DLD1 (cell line): ENCODE data around the gene FOXN3.

ENCODE experiments used
- in situ Hi-C: cut with HindIII; loops from 2 replicates; pipeline ENCODE4 v1.10.0; 2017; ENCODE audit warnings: low sequenced_read_pairs

FOXN3 gene

DNA sequence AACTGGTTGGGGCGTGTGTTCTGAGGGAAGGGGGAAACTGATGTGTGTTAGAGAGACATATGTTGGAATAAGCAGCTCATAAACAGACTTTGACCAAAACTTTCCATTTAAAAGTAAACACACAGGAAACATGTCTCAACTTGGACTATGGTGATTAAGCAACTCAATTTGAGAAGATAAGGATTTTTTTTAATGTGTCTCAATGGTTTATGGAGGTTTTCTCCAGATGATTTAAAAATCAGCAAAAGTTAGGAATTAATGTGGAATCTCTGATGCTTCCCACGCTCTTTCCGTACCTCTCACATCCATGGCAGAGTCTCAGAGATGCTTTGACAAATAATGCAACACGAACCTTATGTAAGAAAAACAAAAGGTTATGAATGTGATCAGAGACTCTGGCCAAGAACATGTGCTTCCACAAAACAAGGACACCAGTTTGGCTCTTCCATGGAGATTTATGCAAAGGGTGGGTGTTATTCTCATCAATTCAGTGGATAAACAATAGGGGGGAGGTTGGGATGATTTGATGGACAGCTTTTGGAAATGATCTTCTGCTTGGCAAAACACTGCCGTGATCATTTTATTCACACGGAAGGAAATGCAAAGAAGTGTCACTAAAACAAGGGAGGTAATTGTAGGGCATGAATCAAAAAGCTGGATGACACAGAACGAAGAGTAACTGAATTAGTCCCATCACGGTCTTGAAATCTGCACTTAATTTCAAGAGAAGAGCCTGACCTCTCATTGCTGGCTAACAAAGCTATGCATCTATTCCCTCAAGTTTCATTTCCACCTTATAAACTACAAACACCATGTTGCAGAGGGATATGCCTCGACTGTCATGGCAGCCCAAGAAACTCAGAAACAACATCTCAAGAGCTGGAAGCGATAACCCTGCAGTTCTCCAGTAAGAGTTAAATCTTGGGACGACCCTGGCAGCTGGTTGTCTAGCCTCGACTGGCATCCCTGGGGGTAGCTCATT lies 76.5 kb downstream of the FOXN3 start:
- in situ Hi-C loops, result no loop called here

DNA sequence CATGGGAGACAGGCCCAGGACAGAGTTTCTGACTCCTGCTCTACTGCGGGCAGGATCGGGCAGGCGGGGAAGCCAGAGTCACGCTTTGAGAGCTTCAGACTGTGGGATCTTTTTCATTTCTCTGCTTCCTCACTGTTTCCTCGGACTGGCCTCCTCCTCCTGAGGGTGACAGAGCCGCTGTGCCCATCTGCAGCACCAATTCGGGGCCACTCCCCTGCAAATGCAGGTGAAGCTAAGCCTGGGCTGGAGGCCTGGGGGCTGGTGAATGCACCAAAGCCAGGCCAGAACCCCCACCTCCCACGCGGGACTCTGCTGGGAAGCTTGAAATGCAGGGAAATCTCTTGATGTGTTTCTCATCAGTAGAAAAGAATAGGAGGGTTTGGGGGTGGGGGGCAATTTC lies 77.5 kb downstream of the FOXN3 start:
- in situ Hi-C loops, result no loop called here

DNA sequence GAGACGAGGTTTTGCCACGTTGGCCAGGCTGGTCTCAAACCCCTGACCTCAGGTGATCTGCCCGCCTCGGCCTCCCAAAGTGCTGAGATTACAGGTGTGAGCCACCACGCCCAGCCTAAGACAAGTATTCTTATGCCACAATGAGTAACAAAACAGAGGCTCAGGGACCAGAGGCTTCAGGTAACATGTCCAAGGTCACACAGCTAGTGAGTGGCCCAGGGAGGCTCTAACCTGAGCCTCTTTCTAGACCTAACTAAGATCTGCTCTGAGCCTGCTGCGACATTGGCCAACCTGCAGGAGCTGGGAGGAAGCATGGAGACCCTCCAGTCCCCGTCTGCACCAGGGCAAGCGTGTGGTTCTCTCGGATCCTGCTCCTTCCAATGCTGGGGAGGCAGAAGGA lies 77.9 kb downstream of the FOXN3 start:
- in situ Hi-C loops, result no loop called here

DNA sequence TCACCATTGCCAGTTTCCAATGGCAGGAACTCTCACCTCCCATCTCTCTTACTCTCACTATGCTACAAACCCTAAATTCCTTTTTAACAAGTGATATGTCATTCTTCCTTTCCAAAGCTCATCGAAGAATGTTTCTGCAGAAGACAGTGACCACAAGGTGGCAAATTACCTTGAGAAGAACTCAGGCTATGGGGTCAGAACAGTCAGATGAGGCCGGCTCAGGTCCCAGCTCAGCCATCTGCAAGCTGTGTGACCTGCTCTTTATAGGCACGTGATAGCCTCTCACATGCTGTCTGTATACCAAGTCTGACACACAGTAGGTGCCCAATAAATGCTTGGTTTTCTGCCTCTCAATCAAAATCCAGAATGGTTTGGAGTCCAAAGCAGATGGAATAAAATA lies 80.7 kb downstream of the FOXN3 start:
- in situ Hi-C loops, result no loop called here

DNA sequence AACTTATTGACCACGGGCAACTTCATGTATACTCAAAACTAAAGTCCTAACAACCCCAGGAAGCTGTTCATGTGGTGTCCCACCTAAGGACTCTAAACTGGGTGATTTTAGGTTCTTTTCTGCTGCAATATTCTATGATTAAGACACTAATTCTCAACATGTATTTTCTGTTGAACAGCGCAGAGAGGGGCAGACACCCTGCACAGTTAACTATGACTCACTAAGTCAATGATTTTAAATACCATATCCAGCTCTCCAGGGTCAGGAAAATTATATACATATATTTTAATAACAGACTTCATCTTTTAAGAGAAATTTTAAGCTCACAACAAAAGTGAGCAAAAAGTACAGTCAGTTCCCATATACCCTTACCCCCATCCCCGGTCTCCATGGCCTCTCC lies 85.0 kb downstream of the FOXN3 start:
- in situ Hi-C loops, result no loop called here

DNA sequence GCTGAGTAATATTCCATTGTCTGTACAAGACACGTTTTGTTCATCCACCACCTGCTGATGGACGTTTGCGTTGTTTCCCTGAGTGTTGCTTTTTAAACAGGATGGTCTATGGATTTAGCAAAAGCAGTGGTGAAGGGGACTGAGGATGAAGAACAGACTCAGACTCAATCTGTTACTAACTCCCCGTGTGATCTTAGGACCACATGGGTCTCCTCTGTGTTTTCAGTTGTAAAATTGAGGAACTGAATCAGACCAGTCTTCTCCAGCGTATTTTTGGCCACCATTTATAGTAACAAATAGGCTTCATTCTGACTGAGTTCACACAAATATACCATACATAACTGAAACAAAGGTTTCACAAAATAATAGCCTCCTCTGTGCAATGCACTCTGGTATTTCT lies 85.6 kb downstream of the FOXN3 start:
- in situ Hi-C loops, result no loop called here

DNA sequence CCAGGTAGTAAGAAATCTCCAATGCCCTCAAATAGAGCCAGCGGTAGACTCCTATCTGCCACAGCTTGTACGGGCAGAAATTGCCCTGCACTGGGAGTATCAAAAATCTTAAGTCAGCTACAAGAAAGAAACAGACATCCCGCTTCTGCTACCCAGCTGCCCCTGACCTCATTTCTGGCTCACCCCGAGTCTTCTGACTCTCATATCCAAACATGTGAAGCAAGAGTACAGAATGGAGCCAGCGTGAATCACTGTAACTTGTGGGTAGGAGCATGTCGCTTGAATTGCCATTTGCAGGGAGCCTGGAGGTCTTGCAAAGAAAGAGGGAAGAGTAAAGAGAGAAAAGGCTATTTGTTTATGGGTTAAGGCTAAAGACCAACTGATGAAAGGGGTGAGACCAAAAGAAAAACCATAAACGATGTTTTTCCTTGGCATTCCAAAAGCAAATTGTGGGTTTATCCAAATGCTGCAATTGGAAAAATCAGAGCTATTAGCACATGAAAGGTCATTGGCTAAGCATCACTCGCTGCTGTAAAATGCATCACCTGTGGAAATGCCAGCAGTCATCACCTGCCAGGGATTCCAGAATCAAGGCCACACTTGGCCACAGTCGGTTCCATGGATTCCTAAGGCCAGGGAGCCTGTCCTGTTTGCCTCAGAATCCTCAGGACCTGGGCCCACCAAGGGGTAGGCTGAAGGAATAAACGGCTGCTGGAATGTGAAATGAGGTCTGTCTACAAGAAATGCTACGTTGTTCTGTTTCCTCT lies 86.6 kb downstream of the FOXN3 start:
- in situ Hi-C loops, result no loop called here

DNA sequence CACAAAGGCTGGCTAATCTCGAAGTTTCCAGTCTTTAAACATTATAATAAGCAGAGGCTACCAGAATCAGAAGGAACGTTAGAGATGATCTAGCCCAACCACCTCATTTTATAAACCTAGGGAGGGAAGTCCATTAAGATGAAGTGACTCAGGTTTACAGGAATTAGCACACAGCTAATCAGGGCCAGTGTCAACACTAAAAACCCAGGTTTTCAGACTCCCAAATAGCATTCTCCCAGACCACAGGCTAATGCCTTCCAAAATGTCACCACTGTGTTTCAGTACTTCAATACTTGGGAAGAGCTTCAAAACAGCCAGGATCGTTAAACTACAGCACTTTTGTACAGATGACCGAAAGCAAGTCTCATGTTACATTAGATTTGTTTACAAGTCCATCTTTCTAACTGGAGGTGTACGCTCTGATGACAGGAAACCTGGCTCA lies 89.2 kb downstream of the FOXN3 start:
- in situ Hi-C loops, result no loop called here

DNA sequence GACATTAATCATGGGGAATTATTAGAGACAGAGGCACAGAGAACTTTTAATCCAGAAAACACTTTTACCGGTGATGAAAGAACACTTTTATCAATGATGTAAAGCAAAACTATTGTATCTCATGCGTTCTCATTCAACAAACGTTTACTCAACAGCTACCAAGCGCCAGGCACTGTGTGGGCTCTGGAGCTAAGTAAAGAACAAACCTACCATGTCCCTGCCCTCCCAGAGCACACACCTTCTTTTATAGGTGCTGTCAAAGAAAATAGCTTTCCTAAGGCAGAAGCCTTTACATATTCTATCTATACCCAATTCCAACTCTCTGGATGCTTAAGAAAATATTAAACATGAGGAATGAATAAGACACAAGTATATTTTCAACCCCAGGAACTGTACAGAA lies 91.1 kb downstream of the FOXN3 start:
- in situ Hi-C loops, result no loop called here

DNA sequence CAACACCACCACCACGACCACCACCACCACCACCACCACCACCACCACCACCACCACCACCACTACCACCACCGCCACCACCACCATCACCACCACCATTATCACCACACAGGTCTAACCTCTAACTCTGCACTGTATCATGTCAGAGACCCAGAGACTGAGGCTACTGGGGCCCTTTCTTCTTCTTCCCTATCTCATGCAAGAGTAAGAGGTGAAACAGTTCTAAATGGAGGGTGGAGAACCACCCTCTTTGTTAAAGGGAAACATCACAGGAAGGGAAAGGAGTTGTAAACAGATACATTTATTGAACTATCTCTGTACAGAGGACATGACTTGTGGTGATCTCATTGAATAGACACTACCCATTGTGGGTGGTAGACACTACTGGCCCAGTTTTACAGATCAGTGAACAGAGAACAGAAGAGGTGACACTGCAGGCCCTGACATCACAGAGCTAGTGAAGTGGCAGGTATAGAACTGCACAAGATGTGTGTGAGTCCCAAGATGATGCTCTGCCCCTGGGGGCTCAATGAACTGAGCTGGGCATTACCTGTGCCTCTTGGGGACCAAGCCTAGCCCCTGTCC lies 91.6 kb downstream of the FOXN3 start:
- in situ Hi-C loops, result no loop called here

DNA sequence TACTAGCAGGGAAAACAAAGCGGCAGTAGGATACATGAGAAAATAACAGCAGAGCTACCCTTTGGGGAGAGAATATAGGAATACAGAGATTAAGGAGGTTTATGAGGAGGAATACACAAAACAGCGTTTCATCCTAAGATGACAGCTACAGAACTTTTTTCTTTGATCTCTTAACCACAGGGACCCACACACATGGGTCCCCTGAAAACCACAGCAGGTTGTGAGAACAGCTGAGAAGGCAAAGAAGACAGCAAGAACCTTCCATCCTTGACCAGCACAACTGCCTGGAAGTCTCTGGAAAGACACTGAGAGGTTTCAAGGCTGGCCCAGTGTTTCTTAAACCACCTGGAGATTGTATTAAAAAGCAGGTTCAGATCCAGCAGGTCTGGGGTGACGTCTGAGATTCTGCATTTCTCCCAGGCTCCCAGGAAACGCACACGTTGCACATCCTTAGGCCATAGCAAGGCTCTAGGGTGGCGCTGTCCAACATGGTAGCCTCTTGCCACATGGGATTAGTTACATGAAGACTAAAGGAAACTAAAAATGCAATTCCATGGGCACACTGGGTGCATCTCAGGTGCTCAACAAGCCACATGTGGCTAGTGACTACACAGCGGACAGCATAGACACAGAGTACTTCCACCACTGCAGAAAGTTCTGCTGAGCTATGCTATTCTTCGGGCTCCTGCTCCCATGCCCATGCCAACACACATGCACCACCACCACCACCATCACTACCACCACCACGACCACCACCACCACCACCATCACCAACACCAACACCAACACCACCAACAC lies 92.3 kb downstream of the FOXN3 start:
- in situ Hi-C loops, result no loop called here

DNA sequence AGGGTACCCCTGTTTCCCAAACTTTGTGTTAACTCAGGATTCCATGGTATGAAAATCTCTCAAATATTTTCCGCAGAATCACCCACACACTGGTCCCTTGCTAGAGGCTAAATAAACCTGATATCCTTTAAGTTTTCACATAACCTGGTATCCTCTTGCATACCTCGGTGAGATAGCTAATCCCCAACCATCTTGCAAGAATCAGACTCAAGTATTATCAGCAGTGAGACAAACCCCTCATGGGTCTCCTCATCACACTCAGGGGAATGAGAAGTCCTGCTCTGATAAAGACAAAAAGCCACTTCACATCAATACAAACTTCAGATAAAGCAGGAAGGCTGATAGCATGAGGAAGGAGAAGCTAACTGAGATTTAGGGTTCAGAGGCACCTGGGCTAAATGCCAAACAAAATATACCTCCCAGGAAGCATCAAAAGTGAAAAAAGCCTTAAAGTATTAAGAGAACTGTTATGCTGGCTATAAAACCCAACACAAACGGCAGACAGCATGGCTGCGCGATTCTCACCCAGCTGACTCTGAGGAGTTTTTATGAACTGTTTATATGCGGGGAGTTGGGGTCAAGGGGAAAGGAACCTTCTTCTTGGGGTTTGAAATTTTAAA lies 96.5 kb downstream of the FOXN3 start:
- in situ Hi-C loops, result no loop called here

DNA sequence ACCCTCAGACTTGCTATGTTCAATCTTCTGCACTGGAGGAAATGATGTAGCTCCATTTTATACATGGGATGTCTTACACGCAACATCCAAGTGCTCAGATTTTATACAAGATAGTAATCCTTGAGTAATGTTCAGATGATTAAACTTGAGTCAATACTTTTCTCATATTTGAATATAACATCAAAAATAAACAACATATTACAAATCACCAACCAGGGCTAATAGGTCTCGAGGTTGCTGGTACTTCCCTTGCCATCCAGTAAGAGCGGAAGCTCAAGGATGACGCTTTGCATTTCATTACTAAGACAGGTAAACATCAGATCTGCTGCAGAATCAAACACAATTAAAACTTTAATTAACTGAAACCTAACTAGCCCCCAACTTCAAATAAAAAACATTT lies 97.3 kb downstream of the FOXN3 start:
- in situ Hi-C loops, result no loop called here

DNA sequence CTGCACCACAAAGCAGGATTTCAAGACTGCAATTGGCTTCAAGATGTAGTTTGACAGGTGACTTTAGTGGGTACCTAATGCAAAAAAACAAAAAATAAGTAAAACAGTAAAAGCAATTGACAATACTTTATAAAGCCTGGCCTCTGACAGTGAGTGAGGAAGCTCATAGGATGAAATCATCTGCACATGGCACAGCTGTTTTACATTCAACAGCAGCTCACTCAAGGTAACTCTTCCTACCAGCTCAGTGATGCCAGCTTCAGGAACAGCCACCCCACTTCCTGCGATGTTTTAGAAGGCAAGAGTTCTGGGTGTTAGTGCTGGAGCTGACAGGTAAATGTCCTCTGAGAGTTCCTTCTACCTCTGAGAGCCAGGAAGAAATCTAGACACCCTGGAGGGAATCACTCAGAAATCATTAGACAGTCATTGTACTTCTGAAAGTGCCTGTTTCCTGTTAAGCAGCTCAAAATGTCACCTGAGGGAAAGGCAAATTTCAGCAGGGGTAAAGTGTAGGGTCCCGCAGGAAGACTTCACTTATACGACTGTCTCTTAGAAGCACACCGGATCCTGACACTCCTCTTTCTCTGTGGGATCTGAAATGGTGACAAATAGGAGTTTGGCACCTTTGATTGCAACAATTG lies 99.9 kb downstream of the FOXN3 start:
- in situ Hi-C loops, result no loop called here

DNA sequence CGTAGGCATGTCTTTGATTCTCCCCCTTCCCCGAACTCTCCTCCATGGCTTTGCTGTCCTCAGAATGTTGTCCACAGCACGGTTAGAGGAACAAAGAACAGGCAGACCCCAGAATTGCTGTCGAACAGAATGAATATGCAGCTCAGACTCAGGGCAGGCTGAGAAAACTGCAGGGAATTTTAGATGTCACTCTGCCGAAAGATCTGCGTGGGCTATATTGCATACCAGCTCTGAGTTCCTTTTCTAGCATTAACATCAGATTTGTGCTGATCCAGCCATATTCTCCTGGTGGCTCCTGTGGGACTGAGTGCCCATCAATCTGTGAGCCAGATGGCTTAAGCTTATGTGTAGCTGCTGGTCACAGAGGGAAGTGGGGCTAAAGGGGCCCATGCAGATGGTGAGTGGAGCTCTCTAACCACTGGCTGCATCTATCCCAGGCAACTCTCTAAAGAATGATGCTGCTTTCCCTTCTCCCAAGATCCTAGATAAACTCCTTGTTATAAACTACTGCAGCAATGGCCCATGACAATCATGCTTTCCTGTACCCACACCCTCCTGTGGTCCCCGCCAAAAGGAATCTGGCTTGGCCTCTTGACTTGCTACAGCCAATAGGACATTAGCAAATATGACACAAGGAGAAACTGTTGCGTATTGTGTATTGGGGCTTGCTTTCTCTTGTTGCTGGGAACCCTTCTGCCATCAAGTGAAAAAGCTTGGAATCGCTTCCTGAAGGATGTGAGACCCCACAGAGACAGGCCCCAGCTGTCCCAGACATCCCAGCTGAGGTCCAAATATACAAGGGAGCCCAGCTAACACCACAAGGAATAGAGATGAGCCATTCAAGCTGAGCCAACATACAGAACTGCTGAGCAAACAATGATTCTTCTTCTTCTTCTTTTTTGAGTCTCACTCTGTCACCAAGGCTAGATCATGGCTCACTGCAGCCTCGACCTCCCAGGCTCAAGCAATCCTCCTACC lies 101.3 kb downstream of the FOXN3 start:
- in situ Hi-C loops, result no loop called here

DNA sequence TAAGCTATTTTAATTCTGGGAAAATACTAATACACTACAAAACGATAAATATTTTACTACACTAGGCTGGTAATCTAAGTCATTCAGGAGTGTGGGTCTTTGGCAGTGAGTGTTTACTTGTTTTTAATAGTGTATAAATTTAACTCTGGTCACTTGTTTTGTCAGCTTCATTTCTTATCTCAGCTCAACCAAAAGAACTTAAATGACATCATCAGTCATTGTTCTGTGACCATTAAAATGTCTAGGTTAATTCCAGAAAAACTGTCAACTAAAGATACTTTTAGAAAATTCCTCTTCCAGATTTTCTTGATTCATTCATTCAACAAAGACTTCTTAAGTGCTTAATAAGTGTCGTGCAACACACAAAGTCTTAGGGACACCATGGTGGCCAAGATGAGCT lies 102.8 kb downstream of the FOXN3 start:
- in situ Hi-C loops, result no loop called here

DNA sequence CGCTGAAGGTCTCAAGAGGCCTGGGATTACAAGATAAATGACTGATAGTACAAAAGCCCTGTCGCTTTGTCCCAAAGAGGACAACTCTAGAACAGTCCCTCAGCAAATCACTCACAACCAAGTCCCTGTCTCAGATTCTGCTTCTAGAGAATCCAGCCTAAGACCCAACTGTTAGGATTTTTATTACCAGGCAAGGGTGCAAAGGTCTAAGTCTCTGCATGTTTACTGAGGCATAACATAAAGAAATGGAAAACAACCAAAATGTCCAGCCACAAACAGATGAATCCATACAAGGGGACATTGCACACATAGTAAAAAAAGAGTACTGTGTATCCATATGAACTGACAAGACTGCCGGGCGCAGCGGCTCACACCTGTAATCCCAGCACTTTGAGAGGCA lies 104.1 kb downstream of the FOXN3 start:
- in situ Hi-C loops, result no loop called here

DNA sequence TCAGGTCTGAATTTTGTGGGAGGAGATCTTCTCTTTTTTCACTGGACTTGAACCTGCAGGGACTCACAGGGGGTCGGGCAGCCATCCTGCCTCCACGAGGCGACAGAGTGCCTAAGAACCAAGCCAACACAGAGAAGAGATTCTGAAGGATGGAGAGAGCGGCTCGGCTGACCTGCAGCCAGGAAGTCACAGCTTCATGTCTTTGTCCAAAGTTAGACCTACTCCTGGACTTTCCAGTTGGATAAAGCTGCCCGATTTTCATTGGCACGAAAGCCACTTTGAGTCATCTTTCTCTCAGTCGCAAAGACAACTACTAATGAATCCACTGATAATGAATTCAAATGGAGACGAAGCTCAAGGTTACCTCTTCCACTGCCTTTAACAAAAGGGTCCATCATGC lies 106.8 kb downstream of the FOXN3 start:
- in situ Hi-C loops, result no loop called here

DNA sequence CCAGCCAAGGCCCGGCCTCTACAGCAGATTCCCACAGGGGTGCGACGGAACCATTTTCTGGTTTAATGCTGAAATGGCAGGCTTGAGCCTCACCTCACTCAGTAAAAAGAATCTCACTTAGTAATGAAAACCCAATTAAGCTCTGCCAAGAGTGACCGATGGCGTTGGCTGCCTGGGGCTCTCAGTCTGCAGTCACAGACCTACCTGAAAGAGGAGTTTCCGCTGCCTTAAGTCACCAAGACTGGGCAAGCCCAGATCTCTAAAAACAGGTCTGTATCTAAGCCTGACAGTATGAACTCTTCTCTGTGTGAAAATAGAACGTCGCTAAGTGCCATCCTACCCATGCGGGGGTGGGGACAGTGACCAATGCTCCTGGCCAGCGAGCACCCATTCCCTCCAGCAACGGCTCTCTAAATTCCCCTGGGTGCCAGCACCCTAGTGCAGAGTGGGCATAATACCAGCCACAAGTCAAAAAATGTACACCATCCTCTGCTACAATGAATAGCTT lies 107.3 kb downstream of the FOXN3 start:
- in situ Hi-C loops, result no loop called here
